GM12892 (cell line): Measurements from ENCODE around the gene CSNK1D.
A peak's percentile ranks its signal among the peaks of the same experiment; 100 is the strongest.

Experiments used
- POLR2A ChIP-seq: IDR thresholded peaks from 2 replicates; pipeline ENCODE4 v1.6.1; 2011; ENCODE audit warnings: low read depth, low read length, control low read depth
- POLR2AphosphoS5 ChIP-seq: IDR thresholded peaks from 2 replicates; pipeline ENCODE4 v1.6.1; 2011; ENCODE audit warnings: low read depth, low read length, control low read depth
- TAF1 ChIP-seq: IDR thresholded peaks from 2 replicates; pipeline ENCODE4 v1.6.1; 2011; ENCODE audit warnings: low read depth, mild to moderate bottlenecking, control low read depth, low read length, borderline replicate concordance

DNA sequence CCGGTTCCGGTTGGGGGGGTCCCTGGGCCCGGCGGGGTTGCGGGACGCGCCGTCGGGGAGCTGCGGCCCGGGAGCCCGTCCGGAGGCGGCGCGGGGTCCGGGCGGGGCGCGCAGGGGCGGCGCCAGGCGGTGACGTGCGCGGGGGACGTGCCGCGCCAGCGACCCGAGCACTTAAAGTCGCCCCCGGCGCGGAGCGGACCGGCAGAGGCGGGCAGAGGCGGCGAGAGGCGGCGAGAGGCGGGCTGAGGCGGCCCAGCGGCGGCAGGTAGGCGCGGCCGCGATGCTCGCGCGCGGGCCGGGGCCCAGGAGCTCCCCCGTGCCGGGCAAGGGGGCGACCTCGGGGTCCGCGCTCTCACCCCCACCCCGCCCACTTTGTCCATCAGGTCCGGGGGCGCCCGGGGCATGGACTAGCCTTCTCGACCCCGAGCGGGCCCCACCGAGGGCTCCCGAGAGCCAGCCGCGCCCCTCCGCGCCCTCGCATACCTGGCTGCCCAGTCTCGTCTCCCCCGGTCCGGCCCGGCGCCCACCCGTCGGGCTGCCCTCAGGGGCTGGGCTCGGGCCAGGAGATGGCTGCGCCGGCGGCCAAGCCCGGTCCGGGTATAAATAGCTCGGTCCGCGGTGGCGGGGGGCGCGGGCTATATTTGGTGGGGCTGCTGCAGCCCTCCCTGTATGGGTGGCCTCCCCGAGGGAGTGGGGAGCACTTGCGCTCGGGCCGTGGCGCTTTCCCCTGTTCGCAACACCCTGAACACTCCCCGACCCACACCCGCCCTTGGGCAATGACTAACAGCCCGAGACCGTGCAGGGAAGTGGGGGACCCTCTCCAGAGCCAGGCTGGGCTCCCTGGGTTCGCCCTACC is 44.4 kb downstream of the CSNK1D start, which contains the start of gene SLC16A3:
- TF ChIP-seq POLR2A, result peak; percentile 98
- TF ChIP-seq TAF1, result peak; percentile 80
- TF ChIP-seq POLR2AphosphoS5, result peak; percentile 91
